Left ventricle myocardium superior (tissue), 1 donor: ENCODE data around the gene ZNF667. TPM values are rescaled to one million over a fixed set of nuclear protein-coding genes. Genes with fewer than 3 reads are reported as not detected.

ENCODE experiments used
- ATAC-seq: fragments of 200-7000 bp; cut with Tn5 transposase; one replicate; pipeline ENCODE4 v1.9.1; 2020; ENCODE audit warnings: mild to moderate bottlenecking, moderate library complexity
- DNase-seq: peaks from one replicate; pipeline ENCODE4 v3.0.0-alpha.2; 2020
- intact Hi-C: fragments of 100-400 bp; cut with micrococcal nuclease; formaldehyde crosslinking; loops from one replicate; pipeline ENCODE4 v1.11.0; 2022
- long read RNA-seq: library from polyadenylated mRNA; unstranded; transcript quantifications from one replicate; pipeline ENCODE4 v2.0.0, GENCODE V29; 2021
- total RNA-seq: library from RNA; stranded (reverse); fragmentation: NEBNext Ultra II Directional; extraction: Animal tissue kit (Norgen Biotek cat#: 25700); gene quantifications from one replicate; pipeline ENCODE4 v1.2.1, GENCODE V29; 2021
- donor health status: DM: no; HTN: yes; CAD: no; lungs with severe emphysema.

ZNF667 gene
- total RNA-seq, result 5.6 TPM
- long read RNA-seq, partial matches to known transcripts, result 0 of 9 reads
- long read RNA-seq, other reads (novel, unspliced or antisense), result 6 of 9 reads

DNA sequence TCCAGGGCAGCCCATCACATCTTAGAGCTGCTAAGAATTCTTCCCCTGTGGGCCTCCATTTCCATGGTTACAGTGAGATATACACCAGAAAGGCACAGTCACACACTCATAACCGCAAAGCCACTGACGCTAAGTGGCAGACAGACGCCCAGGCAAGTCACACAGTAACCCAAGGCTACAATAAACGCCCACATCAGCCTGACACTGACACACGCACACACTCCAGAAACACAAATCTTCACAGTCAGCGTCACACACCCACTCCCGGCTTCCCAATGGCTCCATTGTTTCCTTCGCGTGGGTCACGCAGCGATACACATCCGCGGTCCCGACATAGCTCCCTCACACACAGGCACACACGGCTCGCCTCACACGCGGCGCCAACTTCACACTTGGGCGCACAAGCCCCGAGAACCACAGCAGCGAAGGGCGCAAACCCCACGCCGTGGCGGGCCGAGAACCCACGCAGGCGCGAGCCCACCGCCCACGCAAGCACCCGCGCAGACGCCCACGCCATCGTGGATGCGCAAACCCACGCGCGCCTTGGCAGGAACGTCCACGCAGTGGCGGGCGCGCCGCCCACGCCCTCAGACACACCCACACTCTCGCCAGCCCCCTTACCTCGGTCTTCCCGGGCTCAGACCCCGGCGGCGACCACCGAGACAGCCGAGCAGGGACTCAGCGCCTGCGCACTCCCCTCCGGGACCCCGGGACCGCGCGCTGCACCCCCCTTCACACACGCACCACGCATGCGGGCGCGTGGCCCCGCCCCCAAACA, at the start of gene ZNF667:
Gene ZNF667, minus strand, starts transcription at position 695 of the 778 bp plus-strand sequence. CDS start 14,975 bp downstream, outside the sequence.
- ATAC-seq (peak; percentile 9), DNase-seq (no peak)
- intact Hi-C loops, result no loop called here

DNA sequence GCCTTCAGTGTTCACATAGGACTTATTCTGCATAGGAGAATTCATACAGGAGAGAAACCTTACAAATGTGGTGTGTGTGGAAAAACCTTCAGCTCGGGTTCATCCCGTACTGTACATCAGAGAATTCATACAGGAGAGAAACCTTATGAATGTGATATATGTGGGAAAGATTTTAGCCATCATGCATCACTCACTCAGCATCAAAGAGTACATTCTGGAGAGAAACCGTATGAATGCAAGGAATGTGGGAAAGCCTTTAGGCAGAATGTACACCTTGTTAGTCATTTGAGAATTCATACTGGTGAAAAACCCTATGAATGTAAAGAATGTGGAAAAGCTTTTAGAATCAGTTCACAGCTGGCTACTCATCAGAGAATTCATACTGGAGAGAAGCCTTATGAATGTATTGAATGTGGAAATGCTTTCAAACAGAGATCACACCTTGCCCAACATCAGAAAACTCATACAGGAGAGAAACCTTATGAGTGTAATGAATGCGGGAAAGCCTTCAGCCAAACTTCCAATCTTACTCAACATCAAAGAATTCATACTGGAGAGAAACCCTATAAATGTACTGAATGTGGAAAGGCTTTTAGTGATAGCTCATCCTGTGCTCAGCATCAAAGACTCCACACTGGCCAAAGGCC, 48.2 kb upstream of the ZNF667 start:
- intact Hi-C loops, result no loop called here
- no peak for ATAC-seq

DNA sequence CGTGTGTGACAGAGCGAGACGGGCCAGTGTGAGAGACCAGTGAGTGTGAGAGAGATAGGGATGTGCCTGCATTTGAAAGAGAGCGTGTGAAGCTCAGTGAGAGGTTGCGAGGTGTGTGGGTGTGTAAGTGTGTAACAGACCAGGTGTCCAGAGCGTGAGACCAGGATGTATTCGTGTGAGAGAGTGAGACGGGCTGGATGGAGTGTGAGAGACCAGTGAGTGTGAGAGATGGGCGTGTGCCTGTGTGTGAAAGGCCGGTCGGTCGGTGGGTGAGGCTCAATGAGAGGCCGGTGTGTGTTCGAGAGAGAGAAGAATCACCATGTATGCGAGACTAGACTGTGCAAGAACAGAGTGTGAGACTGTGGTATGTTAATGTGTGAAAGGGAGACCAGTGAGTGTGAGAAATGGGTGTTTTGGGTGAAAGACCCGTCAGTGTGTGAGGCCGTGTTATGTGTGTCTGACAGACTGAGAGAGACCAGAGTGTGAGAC, 31.2 kb upstream of the ZNF667 start:
- ATAC-seq (no peak), DNase-seq (no peak)
- intact Hi-C loops, result no loop called here

More for the DNA sequence above, 48.2 kb upstream of the ZNF667 start:
- no peak for DNase-seq

DNA sequence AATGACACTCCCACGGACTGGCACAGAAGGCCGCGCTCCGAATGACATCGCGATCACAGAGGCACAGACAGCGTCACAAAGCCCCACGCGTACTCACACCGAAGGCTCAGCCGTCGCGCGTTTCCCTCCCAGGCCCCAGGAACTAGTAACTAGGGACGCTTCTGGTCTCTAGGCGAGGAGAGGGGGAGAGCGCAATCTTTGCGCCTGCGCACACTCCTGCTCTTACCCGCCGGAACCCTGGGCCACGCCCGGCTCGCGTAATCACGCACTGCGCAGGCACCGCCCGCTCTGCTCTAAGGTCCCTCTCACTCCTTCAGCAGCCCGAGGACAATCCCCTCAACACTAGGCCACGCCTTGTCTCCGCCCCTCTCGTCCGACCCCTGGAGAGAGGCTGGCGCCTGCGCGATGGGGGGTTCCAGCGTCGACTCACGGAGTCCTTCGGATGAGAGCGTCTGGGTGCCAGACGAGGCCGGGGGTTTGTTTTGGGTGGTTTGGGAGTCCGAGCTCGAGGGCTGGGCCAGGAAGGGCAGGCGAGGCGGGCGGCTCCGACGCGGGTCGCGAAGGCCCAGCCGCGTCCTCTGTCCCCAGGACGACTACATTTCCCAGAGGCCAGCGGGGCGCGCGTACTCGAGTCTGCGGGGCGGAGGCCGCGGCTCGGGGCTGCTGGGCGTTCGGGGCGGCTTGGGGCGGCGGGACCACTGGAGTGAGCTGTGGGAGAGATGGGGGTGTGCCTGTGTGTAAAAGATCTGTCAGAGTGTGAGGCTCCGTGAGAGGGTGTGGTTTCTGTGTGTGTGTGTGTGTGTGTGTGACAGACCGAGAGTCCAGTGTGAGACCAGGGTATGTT, 30.5 kb upstream of the ZNF667 start, which contains the start of gene ZNF471:
Gene ZNF471, plus strand, starts transcription at position 410 of the 844 bp plus-strand sequence. CDS start 3,717 bp downstream, outside the sequence.
- peak; percentile 100 for ATAC-seq
- peak; percentile 100 for DNase-seq
- intact Hi-C loops, result no loop called here

DNA sequence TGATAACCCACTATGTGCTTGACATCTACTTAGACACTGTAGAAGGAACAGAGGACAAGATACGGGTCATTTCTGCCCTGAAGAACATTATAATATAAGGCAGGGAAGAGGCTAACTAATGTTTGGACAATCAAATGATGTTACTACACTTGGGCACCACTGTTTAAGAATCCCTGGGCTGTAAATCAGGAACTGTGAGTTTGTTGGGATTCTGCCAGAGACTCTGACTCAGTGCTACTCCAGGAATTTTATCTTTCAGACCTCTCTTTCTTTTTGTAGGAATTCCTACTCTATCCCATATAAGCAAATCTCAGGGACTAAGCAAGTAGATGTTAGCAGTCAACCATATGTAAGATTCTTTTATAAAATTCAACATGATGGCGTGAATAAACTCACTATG, 27.4 kb upstream of the ZNF667 start:
- no peak for DNase-seq
- ATAC-seq, result no peak
- intact Hi-C loops, result no loop called here

DNA sequence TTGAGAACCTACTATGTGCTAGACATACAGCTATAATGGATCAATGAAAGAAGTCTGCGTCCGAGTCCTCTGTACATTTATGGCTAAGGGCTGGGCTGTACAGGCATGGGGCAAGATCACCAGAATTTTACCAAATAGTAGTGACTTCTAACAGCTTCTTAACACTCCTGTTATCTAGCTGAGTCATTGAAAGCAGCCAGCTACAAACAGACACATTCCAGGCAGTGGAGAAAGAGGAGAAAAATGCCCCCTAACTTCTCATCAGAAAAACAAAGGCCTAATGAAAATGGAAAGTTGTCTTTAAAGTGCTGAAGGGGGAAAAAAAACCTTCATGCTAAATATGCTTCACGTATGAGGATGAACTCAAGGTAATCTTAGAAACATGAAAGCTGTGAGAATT, 14.3 kb upstream of the ZNF667 start:
- no peak for DNase-seq
- intact Hi-C loops, result no loop called here
- ATAC-seq, result no peak

DNA sequence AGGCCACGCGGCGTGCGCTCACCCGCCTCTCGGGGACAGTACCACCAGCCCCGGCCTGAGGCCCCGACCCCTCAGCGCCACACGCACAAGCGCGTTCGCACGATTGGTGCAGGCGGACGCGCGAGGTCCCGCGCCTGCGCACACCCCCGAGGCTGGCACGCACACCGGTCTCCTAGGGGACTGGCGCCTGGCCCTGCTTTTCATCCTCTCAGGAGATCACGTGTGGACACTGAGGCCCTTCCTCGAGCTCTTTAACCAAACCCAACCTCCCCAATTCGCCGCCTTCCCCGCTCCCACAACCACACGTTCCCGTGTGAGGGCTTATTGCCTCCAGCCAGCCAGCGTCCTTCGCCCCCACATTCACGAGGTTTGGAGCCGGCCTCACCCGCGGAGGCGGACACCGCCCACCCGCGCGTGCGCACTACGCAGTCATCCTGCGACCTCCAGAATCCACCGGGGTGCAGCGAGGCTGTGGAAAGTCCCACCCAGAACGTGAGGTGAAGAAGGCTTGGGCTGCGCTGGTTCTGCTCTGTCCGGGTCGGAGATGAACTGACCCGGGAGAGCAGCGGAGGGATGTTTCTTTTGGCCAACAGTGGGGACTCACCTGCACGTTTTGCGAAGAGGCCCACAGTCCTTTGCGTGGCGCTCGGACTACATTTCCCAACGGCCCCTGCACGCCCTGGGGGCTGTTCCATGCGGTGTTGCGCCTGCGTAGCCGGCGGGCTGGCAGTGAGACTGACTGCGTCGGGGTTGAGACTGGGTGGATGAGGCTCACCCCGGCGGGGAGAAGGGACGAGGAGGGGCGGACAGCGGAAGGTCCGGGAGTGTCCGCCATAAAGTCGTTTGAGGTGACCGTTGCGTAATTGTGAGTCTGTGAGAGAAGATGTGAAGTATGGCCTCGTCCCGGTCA, 539 bp upstream of the ZNF667 start:
- intact Hi-C loops, result no loop called here
- ATAC-seq, result peak; percentile 96
- DNase-seq, result peak; percentile 95

DNA sequence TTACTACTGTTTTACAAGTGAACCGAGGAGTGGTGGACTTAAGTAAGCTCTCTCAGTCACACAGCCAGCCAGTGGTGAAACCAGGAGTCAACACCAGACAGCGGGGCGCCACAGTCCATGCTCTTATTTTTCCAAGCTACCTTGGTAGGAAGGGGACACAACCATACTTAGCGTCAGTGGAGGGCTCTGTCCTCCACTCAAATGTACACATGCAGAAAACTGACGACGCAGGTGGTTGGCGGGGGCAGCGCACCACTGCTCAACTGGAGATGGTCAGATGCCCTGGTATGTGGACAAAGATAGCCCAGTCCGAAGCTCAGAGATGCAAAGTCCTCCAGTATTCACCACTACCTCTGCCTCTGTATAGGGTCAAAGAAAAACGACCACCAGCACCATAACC, 1.1 kb downstream of the ZNF667 start:
- ATAC-seq (no peak), DNase-seq (no peak)
- intact Hi-C loops, result no loop called here

DNA sequence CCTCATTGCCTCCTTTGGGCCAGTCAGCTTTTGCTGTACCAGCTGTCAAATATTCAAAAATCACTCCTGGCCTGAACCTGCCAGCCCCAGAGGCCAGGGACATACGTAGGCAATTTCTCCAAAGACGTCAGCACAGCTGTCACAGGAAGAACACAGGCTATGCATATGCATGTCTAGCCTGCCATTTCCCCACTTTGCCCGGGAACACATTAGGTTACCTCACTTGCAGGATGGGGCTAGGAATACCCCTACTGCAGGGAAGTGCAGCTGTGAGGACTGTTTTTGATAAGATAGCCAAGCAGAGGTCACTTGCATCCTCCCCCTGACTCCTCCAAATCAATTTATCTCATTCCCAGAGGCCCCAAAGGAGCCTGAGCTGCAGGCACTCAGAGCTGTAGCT, 2.8 kb downstream of the ZNF667 start:
- ATAC-seq (no peak), DNase-seq (no peak)
- intact Hi-C loops, result no loop called here

DNA sequence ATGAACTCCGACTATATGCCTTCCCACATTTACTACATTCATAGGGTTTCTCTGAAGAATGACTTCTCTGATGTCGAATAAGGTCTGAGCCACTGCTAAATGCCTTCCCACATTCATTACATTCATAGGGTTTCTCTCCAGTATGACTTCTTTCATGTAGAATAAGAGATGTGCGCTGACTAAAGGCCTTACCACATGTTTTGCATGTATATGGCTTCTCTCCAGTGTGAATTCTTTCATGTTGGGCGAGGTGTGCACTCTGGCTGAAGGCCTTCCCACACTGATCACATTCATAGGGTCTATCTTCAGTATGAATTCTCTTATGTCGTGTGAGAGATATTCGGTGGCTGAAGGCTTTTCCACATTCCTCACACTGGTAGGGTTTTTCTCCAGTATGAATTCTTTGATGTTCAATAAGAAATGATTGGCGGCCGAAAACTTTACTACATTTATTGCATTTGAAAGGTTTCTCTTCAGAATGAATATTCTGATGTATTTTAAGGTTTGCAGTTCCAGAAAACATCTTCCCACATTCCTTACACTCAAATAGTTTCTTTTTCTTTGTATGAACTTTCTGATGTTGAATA, 35.8 kb downstream of the ZNF667 start:
- ATAC-seq, result no peak
- DNase-seq, result no peak
- intact Hi-C loops, result no loop called here

DNA sequence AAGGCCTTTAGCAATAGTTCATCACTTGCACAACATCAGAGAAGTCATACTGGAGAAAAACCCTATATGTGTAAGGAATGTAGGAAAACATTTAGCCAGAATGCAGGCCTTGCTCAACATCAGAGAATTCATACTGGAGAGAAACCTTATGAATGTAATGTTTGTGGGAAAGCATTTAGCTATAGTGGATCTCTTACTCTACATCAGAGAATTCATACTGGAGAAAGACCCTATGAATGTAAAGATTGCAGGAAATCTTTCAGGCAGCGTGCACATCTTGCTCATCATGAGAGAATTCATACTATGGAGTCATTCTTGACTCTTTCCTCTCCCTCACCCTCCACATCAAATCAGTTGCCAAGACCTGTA, 53.2 kb downstream of the ZNF667 start:
- intact Hi-C loops, result no loop called here
- ATAC-seq, result no peak
- no peak for DNase-seq

DNA sequence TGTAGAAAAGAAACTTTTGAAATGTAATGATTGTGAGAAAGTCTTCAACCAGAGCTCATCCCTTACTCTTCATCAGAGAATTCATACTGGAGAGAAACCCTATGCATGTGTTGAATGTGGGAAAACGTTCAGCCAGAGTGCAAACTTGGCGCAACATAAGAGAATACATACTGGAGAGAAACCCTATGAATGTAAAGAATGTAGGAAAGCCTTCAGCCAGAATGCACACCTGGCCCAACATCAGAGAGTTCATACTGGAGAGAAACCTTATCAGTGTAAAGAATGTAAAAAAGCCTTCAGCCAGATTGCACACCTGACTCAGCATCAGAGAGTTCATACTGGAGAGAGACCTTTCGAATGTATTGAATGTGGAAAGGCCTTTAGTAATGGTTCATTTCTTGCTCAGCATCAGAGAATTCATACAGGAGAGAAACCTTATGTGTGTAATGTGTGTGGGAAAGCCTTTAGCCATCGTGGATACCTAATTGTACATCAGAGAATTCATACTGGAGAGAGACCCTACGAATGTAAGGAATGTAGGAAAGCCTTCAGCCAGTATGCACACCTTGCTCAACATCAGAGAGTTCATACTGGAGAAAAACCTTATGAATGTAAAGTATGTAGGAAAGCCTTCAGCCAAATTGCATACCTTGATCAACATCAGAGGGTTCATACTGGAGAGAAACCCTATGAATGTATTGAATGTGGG, 53.7 kb downstream of the ZNF667 start:
- ATAC-seq (no peak), DNase-seq (no peak)
- intact Hi-C loops, result no loop called here

DNA sequence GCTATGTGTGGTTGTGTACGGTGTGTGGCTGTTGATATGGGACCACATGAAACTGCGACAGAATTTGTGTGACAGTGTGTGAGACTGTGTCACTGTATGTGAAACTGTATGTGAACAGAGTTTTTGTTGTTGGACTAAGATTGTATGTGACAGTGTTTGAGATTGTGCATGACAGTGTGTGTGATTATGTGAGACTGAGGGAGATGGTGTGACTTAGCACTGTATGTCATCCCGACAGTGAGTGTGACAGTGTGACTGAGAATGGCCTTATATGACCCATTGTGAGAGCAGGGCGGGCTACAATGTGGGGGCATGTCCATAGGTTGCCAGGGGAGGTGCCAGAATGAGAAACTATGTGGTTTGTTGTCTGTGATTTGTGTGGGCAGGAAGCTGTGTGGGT, 72.1 kb downstream of the ZNF667 start:
- ATAC-seq (no peak), DNase-seq (no peak)
- intact Hi-C loops, result no loop called here

DNA sequence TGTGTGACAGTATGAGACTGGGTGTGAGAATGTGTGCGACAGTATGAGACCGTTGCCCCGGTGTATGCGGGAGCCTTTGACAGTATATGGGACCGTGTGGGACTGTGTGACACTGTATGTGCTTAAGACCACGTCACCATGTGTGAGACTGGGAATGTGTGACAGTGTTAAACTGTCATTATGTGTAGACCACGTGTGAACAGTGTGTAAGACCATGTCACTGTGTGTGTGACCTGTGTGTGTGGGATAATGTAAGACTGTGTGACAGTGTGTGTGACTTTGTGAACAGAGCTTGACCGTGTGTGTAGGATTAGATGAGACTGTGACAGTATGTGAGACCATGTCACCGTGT, 72.5 kb downstream of the ZNF667 start:
- peak; percentile 0 for ATAC-seq
- intact Hi-C loops, result no loop called here

DNA sequence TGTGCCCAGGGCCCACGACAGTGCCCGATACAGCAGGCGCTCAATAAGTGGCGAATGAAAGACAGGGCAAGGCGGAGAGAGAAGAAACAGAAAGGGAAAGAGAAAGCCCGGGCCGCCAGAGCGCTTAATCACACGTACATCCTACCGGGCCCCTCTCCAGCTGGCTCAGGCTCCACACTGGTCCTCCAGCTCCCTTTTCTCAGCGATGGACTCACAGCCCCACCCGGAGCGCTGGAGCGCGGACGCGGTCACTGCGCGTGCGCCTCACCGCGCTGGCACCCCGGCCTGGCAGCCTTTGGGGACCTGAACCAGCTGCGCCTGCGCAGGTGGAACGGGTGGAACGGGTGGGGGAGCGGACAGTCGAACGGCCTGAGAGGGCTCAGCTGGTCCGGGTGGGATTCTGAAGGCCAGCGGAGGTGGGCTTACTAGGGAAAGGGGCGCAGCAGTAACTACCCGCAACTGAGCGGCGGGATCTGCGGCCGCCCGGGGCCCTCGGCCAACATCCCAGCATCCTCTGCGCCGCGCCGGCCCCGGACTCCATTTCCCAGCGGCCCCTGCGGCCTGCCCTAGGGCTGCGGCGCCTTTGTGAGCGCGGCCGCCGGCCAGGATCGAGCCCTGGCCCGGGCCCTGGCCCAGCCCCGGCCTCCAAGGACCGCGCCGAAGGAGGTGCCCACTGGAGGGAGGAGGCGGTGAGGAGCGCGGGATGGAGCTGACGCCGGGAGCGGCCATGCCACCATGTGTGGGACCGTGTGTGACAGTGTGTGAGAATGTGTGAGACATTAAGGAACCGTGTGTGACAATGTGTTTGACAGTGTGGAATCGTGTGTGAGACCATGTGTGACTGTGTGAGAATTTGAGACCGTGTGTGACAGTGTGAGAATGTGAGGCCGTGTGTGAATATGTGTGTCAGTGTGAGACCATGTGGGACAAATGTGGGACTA, 73.1 kb downstream of the ZNF667 start, which contains the start of gene ZNF583:
Gene ZNF583, plus strand, starts transcription at position 569 of the 941 bp plus-strand sequence. CDS start 2,783 bp downstream, outside the sequence.
- intact Hi-C loops, result no loop called here
- DNase-seq (peak; percentile 99), ATAC-seq (peak; percentile 99)

More for the DNA sequence above, 72.5 kb downstream of the ZNF667 start:
- no peak for DNase-seq

DNA sequence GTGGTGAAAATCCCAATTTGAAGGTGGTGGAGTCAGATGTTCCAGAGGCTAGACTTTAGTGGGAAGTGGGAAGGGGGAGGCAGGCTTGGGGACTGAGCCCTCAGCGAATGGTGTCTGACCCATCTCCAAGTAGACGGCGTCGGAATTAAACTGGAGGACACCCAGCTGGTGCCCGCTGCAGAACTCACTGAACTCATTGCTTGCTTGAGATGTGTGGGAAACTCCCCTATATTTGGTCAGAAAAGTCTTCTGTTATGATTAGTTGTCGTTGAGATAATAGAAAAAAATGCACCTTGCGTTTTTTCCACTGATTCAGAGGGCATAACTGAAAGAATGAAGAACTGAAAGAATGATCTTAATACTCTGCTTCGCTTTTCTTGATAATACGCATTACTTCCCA, 73.9 kb downstream of the ZNF667 start:
- ATAC-seq (no peak), DNase-seq (no peak)
- intact Hi-C loops, result no loop called here
